ENCODE results near the gene FYN.

Gene FYN

GRCh38 chr6:111745186-111745585, 128.1 kb downstream of the FYN start:
- TF ChIP-seq ZNF645 (tag by site-specific recombination; IDR thresholded peaks at IDR 0.05) = no peak
- H3K9me3 ChIP-seq (ENCODE audit: control insufficient read depth, insufficient read depth, low read depth, low read length) = no peaks in the 10 kb centered on the region
- H3K27ac ChIP-seq (ENCODE audit: extremely low read depth, low read depth, low read length) = no peak overlapping the region
- H3K36me3 ChIP-seq (ENCODE audit: control insufficient read depth in 2 of 2, insufficient read depth in 1 of 2, low read length in 2 of 2) = no peaks in the 10 kb centered on the region
- H3K4me1 ChIP-seq (ENCODE audit: control insufficient read depth, insufficient read depth, low read length) = no peaks in the 10 kb centered on the region
- no peak overlapping the region for H3K4me3 ChIP-seq (ENCODE audit: low read depth, low read length)
- CTCF ChIA-PET = no interaction called here
- POLR2A ChIA-PET = no interaction called here

GRCh38 chr6:111743862-111744692, 129.2 kb downstream of the FYN start:
- TF ChIP-seq ZNF585B (tag by site-specific recombination; IDR thresholded peaks at IDR 0.05) = no peak
- 0 out of 2 replicates have a peak, but pooled peaks have one; percentile 25 for TF ChIP-seq ZBTB44 (tag by site-specific recombination; IDR thresholded peaks at IDR 0.05)
- ChIA-PET CTCF (interaction anchor here (0.7 to 1.1 kb wide), 2 partner anchors 33 to 56 kb away, joined by 3 read pairs; no protein-coding TSS in a partner anchor), POLR2A (interaction anchor here (0.6 kb wide), 1 partner anchor 348 kb away, joined by 3 read pairs; no protein-coding TSS in a partner anchor)
- no peak overlapping the region for H3K27ac ChIP-seq (ENCODE audit: extremely low read depth, low read depth, low read length)
- H3K4me1 ChIP-seq (ENCODE audit: control insufficient read depth, insufficient read depth, low read length) = no peaks in the 10 kb centered on the region
- H3K36me3 ChIP-seq (ENCODE audit: control insufficient read depth in 2 of 2, insufficient read depth in 1 of 2, low read length in 2 of 2) = peaks cover 0 to under 1% of the 10 kb centered on the region in 2 experiments; a peak in 1 of 3 replicates
- H3K4me3 ChIP-seq (ENCODE audit: low read depth, low read length) = no peak overlapping the region
- no peaks in the 10 kb centered on the region for H3K9me3 ChIP-seq (ENCODE audit: control insufficient read depth, insufficient read depth, low read depth, low read length)

- TF ChIP-seq ZNF560 (tag by site-specific recombination; IDR thresholded peaks at IDR 0.05; ENCODE audit: borderline replicate concordance) = no peak
- TF ChIP-seq ZNF549 (tag by site-specific recombination; IDR thresholded peaks at IDR 0.05) = no peak
- no peak for TF ChIP-seq ZNF654 (tag by site-specific recombination; IDR thresholded peaks at IDR 0.05; ENCODE audit: low read depth)
- TF ChIP-seq ZNF513 (tag by site-specific recombination; IDR thresholded peaks at IDR 0.05) = no peak
- no peak for TF ChIP-seq KLF7 (tag by site-specific recombination; IDR thresholded peaks at IDR 0.05; ENCODE audit: borderline replicate concordance)
- TF ChIP-seq ZNF514 (tag by site-specific recombination; IDR thresholded peaks at IDR 0.05) = no peak
- TF ChIP-seq ZNF148 (tag by site-specific recombination; IDR thresholded peaks at IDR 0.05; ENCODE audit: borderline replicate concordance) = no peak
- TF ChIP-seq SCRT1 (tag by site-specific recombination; IDR thresholded peaks at IDR 0.05; ENCODE audit: borderline replicate concordance) = no peak
- no peak for TF ChIP-seq PRDM4 (tag by site-specific recombination; IDR thresholded peaks at IDR 0.05)
- no peaks in the 10 kb centered on the region for H3K4me1 ChIP-seq (ENCODE audit: control insufficient read depth, insufficient read depth, low read length)
- no peak overlapping the region for H3K27ac ChIP-seq (ENCODE audit: extremely low read depth, low read depth, low read length)
- H3K4me3 ChIP-seq (ENCODE audit: low read depth, low read length) = no peak overlapping the region
- ChIA-PET POLR2A (no interaction called here), CTCF (interaction anchor here (0.6 to 1.3 kb wide), 4 partner anchors 33 to 850 kb away, joined by 3 read pairs; no protein-coding TSS in a partner anchor)
- H3K9me3 ChIP-seq (ENCODE audit: control insufficient read depth, insufficient read depth, low read depth, low read length) = no peaks in the 10 kb centered on the region
- H3K36me3 ChIP-seq (ENCODE audit: control insufficient read depth in 2 of 2, insufficient read depth in 1 of 2, low read length in 2 of 2) = peaks cover 0 to 3% of the 10 kb centered on the region in 2 experiments; a peak in 1 of 3 replicates
These were observed 129.9 kb downstream of the FYN start for GRCh38 chr6:111743360-111743759.

Measured in HEK293 (cell line).